Fibroblast of pulmonary artery (primary cell): Measurements from ENCODE around the gene FIGN.

ENCODE experiments used
- DNase-seq: peaks from one replicate; pipeline ENCODE4 v3.0.0-alpha.2; 2010; ENCODE audit warnings: low read depth
- H3K4me3 ChIP-seq: replicated peaks from 2 replicates; pipeline ENCODE4 v1.5.1; 2011; ENCODE audit warnings: low read depth, mild to moderate bottlenecking, control low read depth, low read length, moderate library complexity
- TF ChIP-seq, protein P1 (sequence below): IDR thresholded peaks from 2 replicates; pipeline ENCODE4 v1.5.1; 2011; ENCODE audit warnings: mild to moderate bottlenecking, control low read depth, low read length, inconsistent platforms; ENCODE audit errors: missing control alignments

FIGN gene

DNA sequence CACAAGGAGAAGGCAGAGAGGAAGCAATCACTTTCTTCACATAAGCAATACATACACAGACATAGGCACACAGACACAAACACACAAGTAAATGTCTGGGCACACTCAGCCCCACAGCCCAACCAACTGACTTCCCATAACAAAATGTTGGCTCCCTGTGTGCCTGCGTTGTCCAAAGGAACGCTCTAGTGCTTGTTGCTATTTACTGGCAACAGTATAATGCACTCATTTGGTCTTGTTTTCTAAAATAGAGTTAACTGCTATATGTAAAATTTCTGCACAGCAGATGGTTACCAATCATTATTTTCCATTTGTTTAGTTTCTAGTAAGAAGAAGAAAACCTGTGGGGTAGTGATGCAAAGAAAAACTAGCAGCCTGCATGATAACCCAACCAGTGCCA, 16.5 kb downstream of the FIGN start:
- no peak for DNase-seq
- TF ChIP-seq, protein P1, sequence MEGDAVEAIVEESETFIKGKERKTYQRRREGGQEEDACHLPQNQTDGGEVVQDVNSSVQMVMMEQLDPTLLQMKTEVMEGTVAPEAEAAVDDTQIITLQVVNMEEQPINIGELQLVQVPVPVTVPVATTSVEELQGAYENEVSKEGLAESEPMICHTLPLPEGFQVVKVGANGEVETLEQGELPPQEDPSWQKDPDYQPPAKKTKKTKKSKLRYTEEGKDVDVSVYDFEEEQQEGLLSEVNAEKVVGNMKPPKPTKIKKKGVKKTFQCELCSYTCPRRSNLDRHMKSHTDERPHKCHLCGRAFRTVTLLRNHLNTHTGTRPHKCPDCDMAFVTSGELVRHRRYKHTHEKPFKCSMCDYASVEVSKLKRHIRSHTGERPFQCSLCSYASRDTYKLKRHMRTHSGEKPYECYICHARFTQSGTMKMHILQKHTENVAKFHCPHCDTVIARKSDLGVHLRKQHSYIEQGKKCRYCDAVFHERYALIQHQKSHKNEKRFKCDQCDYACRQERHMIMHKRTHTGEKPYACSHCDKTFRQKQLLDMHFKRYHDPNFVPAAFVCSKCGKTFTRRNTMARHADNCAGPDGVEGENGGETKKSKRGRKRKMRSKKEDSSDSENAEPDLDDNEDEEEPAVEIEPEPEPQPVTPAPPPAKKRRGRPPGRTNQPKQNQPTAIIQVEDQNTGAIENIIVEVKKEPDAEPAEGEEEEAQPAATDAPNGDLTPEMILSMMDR, result no peak
- H3K4me3 ChIP-seq, result no peak overlapping the region

DNA sequence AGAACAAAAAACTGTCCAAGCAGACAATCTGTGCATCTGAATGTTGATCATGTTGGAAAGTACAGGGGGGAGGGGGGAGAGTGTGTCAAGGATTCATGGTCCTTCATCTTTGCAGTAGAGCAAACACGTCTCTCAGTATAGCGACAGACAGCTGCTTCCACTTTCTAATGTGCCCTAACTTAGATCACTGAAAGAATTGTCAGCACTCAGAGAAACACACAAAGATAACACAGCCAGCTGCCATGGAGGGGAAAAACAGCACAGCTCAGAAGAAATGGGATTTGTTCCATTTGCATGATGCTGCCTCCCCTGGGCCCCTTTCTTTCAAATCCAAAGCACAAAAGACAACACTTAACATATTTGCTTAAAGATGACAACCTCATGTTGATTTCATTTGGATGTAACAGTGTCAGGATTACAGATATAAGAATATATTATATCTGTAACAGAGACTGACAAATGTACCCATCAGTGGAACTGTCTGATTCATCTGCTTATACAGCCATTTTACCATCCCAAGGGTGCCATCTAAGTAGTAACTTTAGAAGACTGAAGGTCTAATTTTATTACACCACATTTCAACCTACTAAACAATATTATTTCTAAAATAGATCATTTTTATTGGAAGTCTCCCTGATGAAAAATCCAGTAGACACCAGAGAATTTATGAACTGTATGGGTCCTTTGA, 17.7 kb downstream of the FIGN start:
- no peak overlapping the region for H3K4me3 ChIP-seq
- no peak for DNase-seq
- TF ChIP-seq, protein P1, result no peak

DNA sequence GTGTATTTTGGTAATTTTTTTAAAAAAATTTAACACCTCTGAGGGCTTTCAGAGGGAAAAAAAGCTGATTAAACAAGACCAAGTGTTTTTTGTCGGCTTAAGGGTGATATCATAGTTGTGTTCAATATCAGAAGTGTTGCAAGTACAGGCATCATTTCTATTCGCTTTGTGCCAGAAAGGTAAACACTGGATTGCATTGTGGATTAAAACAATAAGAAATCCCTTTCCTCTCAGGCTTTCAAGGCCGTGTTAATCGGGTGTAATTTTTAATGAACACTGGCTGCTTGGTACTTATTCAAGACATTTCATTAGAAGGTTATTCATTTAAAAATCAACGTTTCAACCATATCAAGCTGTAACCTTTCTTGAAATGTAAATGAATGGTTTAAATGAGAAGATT, 18.3 kb downstream of the FIGN start:
- no peak for DNase-seq
- TF ChIP-seq, protein P1, result no peak
- H3K4me3 ChIP-seq, result no peak overlapping the region

DNA sequence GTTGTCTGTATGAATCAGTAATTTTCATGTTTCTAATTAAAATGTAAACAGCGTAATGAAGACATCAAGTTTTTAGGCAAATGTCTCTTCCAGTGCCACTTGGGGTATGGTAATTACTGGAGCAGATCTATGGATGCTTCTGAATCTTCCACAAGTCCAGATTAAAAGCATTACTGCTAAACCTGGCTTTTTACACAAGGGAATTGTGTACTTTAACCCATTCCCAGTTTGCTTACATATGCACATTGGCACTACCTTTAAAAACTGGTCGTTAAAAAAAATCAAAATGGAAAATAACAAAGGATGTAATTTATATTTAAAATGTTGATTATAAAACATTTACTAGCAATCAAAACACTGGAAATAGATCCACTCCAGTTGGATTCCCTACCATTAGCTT, 19.7 kb downstream of the FIGN start:
- H3K4me3 ChIP-seq, result no peak overlapping the region
- TF ChIP-seq, protein P1, result no peak
- no peak for DNase-seq

DNA sequence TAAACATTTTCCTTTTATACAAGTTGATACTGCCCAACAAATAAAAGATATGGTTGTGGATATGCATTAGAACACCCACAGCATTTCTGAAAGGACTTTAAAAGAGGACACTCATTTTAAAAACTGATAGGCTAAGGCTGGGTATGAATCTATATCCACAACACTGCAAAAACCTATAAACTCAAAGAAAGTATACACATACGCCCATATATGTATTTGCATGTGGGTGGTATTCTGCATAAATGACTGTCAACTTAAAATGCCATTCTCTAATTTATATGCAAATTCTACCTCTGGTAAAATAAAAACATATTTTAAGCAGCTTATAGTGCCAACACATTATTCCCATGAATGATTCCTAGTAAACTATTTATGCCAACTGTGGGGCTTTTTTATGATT, 20.1 kb downstream of the FIGN start:
- no peak for DNase-seq
- TF ChIP-seq, protein P1, result no peak
- H3K4me3 ChIP-seq, result no peak overlapping the region

DNA sequence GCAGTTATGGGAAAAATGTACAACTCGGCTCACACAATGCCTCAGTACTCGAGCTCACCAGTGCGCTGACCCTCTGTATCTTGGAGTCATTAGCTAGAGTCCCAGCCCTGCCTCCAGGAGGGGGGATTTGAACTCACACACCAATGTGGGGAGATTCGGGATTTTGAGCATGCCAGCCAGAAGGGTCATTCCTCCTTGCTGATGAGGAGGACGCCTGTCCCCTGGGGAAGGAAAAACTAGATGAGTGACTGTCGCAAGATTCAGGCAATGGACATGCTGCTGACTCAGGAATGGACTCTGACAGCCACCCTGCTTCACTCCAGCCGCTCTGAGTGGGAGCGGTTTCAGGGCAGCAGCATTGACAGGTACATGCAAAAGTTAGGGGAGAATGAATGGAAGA, 20.6 kb downstream of the FIGN start:
- no peak for DNase-seq
- TF ChIP-seq, protein P1, result no peak
- H3K4me3 ChIP-seq, result no peak overlapping the region

DNA sequence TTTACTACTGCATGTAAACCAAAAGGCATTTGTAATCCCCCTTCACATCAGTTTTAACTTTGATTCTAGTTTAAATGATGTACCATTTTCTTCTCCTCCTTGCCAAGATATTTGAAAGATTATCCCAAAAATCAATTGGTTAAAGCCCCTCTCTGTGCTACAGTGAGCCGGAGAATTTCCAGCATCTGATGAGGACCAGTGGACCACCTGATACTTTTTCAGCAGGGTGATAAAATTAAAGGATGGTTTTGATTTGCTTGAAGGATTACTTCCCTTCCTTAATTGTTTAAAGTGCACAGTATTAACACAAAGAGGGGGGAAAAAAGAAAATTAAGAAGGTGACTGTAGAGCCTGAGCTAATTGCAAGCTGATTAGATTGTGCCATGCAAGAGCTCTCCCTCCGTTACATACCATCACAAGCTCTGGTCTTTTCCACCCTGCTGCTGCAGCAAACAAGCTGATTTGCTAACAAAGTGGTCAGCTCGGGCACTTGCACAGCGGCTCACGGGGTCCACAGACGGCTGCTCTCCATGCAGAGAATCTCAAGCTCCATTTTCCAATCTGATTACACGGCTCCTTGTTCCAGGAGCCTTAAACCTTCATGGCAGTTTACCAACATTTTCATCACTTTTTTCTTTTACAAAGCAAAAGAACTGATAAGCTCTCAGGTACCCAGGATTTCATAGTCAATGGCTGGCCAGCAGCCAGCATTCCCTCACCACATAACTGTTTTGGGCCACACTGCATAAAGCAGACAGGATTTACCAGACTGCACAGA, 22.1 kb downstream of the FIGN start:
- TF ChIP-seq, protein P1, result no peak

More for the DNA sequence above, 22.1 kb downstream of the FIGN start:
- DNase-seq, result no peak
- H3K4me3 ChIP-seq, result no peak overlapping the region
